Omental fat pad (tissue), 4 donors: Measurements from ENCODE around the gene CD14. TPM values are rescaled to one million over a fixed set of nuclear protein-coding genes. Genes with fewer than 3 reads are reported as not detected.
A peak's percentile ranks its signal among the peaks of the same experiment; 100 is the strongest.
"Not testable (repeated sequence)": the region's sequence is repeated elsewhere in the genome, so short reads cannot be mapped to it uniquely, and the experiment has no call there.

Experiments used
- ATAC-seq: fragments of 150-250 bp; one replicate; pipeline ENCODE4 v1.9.1; 2016; ENCODE audit warnings: mild to moderate bottlenecking, moderate library complexity; ENCODE audit not compliant: low FRiP score
- DNase-seq: peaks from one replicate; pipeline ENCODE4 v3.0.0-alpha.2; 2019; ENCODE audit warnings: low spot score
- CTCF ChIP-seq, 3 donors: fragments of 450-650 bp; IDR thresholded peaks; one replicate each; pipeline ENCODE4 v1.5.1; 2016 to 2017; ENCODE audit warnings: antibody characterized with exemption in 3 of 3, mild to moderate bottlenecking in 3 of 3, moderate library complexity in 2 of 3
- total RNA-seq, 4 donors: library from RNA; depleted of rRNA; stranded (reverse); fragments of >200 nt; gene quantifications; one replicate each; pipeline ENCODE4 v1.1.0, GENCODE V29; 2016

Gene CD14
- total RNA-seq, 4 donors from 2014 or later = 129 to 173 (median 158) TPM

- DNase-seq = no peak
- no peak for TF ChIP-seq CTCF (IDR thresholded peaks at IDR 0.05)
- ATAC-seq = peak; percentile 34
Measured at GRCh38 chr5:140672455-140673186, 39.6 kb upstream of the CD14 start.

DNA sequence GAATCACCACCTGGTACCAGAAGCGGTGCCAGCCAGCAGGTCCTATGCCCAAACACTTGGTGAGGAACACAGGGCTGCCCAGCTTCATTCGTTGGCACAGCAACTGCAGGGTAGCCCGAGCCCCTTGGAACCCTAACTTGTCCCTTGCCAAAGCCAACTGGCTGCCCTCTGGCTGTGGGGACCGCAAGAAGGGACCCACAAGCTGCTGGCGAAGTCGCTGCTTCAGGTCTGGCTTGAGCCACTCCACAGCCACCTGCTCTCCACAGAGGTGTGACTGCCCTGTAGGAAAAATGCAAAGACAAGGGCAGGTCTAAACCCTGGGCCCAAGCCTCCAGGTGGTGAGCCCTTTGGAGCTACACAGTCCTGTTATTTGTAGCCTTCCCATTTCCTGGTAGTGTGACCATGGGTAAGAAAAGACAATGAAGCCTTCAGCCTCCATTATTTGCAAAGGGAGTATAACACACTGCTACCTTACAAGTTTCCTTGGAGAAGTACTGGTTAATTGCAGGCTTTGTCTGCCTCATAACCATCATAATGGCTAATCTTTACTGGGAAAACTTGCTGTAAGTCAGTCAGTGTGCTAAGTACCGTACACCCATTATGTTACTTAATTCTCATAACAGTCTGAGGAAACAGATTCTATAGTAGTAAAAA is 38.6 kb upstream of the CD14 start:
- DNase-seq = no peak
- no peak for TF ChIP-seq CTCF (IDR thresholded peaks at IDR 0.05)
- no peak for ATAC-seq

GRCh38 chr5:140671035-140671434 is 38.1 kb upstream of the CD14 start:
- not testable (repeated sequence) for DNase-seq, ATAC-seq

DNA sequence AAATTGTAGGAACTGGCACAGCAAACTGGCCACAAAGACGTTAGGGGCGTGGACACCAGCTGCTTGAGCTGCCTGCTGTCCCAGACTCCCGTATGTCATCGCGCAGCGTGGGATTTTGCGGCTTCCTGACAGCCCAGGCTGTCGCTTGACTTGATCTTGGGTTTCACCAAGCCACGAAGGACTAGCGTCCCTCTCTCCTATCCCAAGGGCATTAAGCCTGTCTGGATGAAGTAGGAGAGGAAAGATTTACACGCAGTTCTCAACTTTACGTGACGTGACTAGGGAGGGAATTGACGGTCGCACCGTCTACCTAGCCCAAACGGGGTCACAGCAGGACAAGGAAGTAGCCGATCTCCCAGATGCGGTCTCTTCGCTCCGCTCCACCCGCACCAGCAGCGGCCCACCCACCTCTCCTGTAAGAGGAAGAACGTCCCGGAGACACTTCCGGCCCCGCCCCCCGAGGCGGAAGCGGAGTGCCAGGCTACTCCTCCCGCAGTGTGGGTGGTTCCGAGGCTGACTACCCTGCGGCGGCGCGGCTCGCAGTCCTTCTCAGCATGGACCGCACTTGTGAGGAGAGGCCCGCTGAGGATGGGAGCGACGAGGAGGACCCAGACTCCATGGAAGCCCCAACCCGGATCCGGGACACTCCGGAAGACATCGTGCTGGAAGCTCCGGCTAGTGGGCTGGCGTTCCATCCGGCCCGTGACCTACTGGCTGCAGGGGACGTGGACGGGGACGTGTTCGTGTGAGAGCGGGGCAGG is 31.6 kb upstream of the CD14 start, which contains the start of gene WDR55:
WDR55 (plus strand) TSS at position 546 of the 761 bp plus-strand sequence; CDS start at position 555, 9 bp downstream.
- TF ChIP-seq CTCF (IDR thresholded peaks at IDR 0.05) = no peak
- ATAC-seq = peak; percentile 98

GRCh38 chr5:140664030-140664358 is 31.0 kb upstream of the CD14 start:
- TF ChIP-seq CTCF (IDR thresholded peaks at IDR 0.05) = no peak
- ATAC-seq (peak; percentile 8), DNase-seq (no peak)

More for the DNA sequence above, 31.6 kb upstream of the CD14 start, which contains the start of gene WDR55:
- DNase-seq = peak; percentile 89

DNA sequence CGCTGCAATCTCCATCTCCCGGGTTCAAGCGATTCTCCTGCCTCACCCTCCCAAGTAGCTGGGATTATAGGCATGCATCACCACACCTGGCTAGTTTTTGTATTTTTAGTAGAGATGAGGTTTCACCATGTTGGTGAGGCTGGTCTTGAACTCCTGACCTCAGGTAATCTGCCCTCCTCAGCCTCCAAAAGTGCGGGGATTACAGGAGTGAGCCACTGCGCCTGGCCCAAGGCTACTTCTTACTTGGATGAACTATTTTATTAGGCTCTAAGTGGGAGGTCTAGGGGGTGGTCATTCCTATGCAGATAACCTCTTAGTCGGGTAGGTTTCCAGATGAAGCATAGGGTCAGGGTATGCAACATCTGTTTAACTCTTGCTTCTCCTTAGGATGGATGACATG is 27.4 kb upstream of the CD14 start:
- not testable (repeated sequence) for ATAC-seq, DNase-seq

DNA sequence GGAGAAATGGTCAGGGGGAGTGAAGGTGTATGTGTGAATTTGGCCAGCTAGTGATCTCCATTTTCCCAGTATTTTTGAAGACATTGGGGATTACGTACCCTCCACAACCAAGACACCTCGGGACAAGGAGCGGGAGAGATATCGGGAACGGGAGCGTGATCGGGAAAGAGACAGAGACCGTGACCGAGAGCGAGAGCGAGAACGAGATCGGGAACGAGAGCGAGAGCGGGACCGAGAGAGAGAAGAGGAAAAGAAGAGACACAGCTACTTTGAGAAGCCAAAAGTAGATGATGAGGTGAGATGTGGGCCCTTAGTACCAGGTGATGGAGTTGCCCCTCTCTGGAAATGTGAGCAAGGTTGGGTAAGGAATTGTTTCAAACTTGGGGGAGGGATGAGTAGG is 25.9 kb upstream of the CD14 start:
- ATAC-seq (no peak), DNase-seq (no peak)
- TF ChIP-seq CTCF (IDR thresholded peaks at IDR 0.05) = no peak
